ENCODE measurements around the gene ULK1.
A peak's percentile ranks its signal among the peaks of the same experiment; 100 is the strongest.

ULK1 gene

GRCh38 chr12:131894313-131894860 lies at the start of gene ULK1:
Gene ULK1, plus strand, starts transcription at chr12:131894622. Its CDS starts 380 bp downstream, at chr12:131895002.
- DNase-seq (ENCODE audit: low read depth) = peak; percentile 88

- no peak for DNase-seq (ENCODE audit: low read depth)
These were observed 49.8 kb upstream of the ULK1 start for GRCh38 chr12:131844656-131845055.

GRCh38 chr12:131845121-131845520 lies 49.3 kb upstream of the ULK1 start:
- no peak for DNase-seq (ENCODE audit: low read depth)

- DNase-seq (ENCODE audit: low read depth) = no peak
These were observed 47.0 kb upstream of the ULK1 start for GRCh38 chr12:131847456-131847855.

GRCh38 chr12:131848753-131849152 lies 45.7 kb upstream of the ULK1 start:
- no peak for DNase-seq (ENCODE audit: low read depth)

- DNase-seq (ENCODE audit: low read depth) = no peak
These were observed 44.5 kb upstream of the ULK1 start for GRCh38 chr12:131849700-131850553.

- no peak for DNase-seq (ENCODE audit: low read depth)
These were observed 43.4 kb upstream of the ULK1 start for GRCh38 chr12:131850856-131851559.

- no peak for DNase-seq (ENCODE audit: low read depth)
These were observed 42.5 kb upstream of the ULK1 start for GRCh38 chr12:131851741-131852550.

GRCh38 chr12:131852551-131853299 lies 41.7 kb upstream of the ULK1 start:
- DNase-seq (ENCODE audit: low read depth) = no peak

GRCh38 chr12:131853832-131854797 lies 40.3 kb upstream of the ULK1 start:
- no peak for DNase-seq (ENCODE audit: low read depth)

GRCh38 chr12:131854861-131855476 lies 39.5 kb upstream of the ULK1 start:
- DNase-seq (ENCODE audit: low read depth) = no peak

- no peak for DNase-seq (ENCODE audit: low read depth)
These were observed 38.8 kb upstream of the ULK1 start for GRCh38 chr12:131855521-131856142.

GRCh38 chr12:131856366-131857097 lies 37.9 kb upstream of the ULK1 start:
- no peak for DNase-seq (ENCODE audit: low read depth)

- DNase-seq (ENCODE audit: low read depth) = no peak
These were observed 36.2 kb upstream of the ULK1 start for GRCh38 chr12:131857908-131858850.

- no peak for DNase-seq (ENCODE audit: low read depth)
These were observed 33.8 kb upstream of the ULK1 start for GRCh38 chr12:131860472-131861260.

- DNase-seq (ENCODE audit: low read depth) = no peak
These were observed 33.0 kb upstream of the ULK1 start for GRCh38 chr12:131861261-131862083.
